Loucy (cell line): ENCODE results near the gene IGDCC3.

ENCODE experiments used
- CTCF ChIP-seq: fragments of 200-600 bp; sonication (generic); conservative IDR thresholded peaks from 2 replicates; pipeline ENCODE4 v1.5.1; 2014; ENCODE audit warnings: mild to moderate bottlenecking, antibody characterized with exemption, low read length
- EZH2phosphoT487 ChIP-seq: fragments of 200-600 bp; IDR thresholded peaks from 2 replicates; pipeline ENCODE4 v1.6.1; 2018; ENCODE audit warnings: antibody characterized with exemption, mild to moderate bottlenecking, moderate library complexity, borderline replicate concordance

GRCh38 chr15:65395567-65396202, 17.9 kb upstream of the IGDCC3 start:
- TF ChIP-seq CTCF = no peak
- no peak for TF ChIP-seq EZH2phosphoT487
